GM23338 (cell line): Measurements from ENCODE around the gene UNC93B1. TPM values are rescaled to one million over a fixed set of nuclear protein-coding genes. Genes with fewer than 3 reads are reported as not detected.

ENCODE experiments used
- ATAC-seq: fragments of 200-7000 bp; cut with Tn5 transposase; 3 replicates; pipeline ENCODE4 v1.9.1; 2020
- DNase-seq: peaks from one replicate; pipeline ENCODE4 v3.0.0-alpha.2; 2015; ENCODE audit warnings: low spot score
- H2AFZ ChIP-seq: fragments of 200-600 bp; sonication (generic); 2 replicates; pipeline ENCODE4 v1.8.0; 2016; ENCODE audit warnings: antibody characterized with exemption, mild to moderate bottlenecking, moderate library complexity
- H3F3A ChIP-seq: fragments of 200-600 bp; sonication (generic); replicated peaks from 2 replicates; pipeline ENCODE4 v1.8.0; 2017; ENCODE audit warnings: antibody characterized with exemption, mixed run types, low read depth
- H3K27ac ChIP-seq: fragments of 200-600 bp; sonication (generic); 2 replicates; pipeline ENCODE4 v1.6.1; 2016; ENCODE audit warnings: low read depth
- H3K27me3 ChIP-seq: fragments of 200-600 bp; sonication (generic); 2 replicates; pipeline ENCODE4 v1.8.0; 2016; ENCODE audit warnings: mild to moderate bottlenecking, mixed run types, moderate library complexity; ENCODE audit not compliant: insufficient read depth
- H3K36me3 ChIP-seq: fragments of 200-600 bp; sonication (generic); 2 replicates; pipeline ENCODE4 v1.8.0; 2016; ENCODE audit warnings: mild to moderate bottlenecking; ENCODE audit not compliant: insufficient read depth
- H3K4me1 ChIP-seq: fragments of 200-600 bp; sonication (generic); 2 replicates; pipeline ENCODE4 v1.8.0; 2016; ENCODE audit warnings: mild to moderate bottlenecking, moderate library complexity; ENCODE audit not compliant: insufficient read depth
- H3K4me2 ChIP-seq: fragments of 200-600 bp; sonication (generic); 2 replicates; pipeline ENCODE4 v1.7.1; 2017; ENCODE audit warnings: mixed run types
- H3K4me3 ChIP-seq: fragments of 200-600 bp; sonication (generic); 2 replicates; pipeline ENCODE4 v1.6.1; 2016; ENCODE audit warnings: mixed run types
- H3K79me2 ChIP-seq: fragments of 200-600 bp; sonication (generic); replicated peaks from 2 replicates; pipeline ENCODE4 v1.8.0; 2017; ENCODE audit warnings: mild to moderate bottlenecking; ENCODE audit not compliant: insufficient read depth
- H3K9me2 ChIP-seq: fragments of 200-600 bp; sonication (generic); 2 replicates; pipeline ENCODE4 v1.8.0; 2017; ENCODE audit not compliant: insufficient read depth
- H4K20me1 ChIP-seq: fragments of 200-600 bp; sonication (generic); replicated peaks from 2 replicates; pipeline ENCODE4 v1.8.0; 2017; ENCODE audit warnings: mild to moderate bottlenecking; ENCODE audit not compliant: insufficient read depth
- H3K27ac Mint-ChIP-seq: 2 replicates; pipeline ENCODE4 v1.8.0; 2020; ENCODE audit warnings: inconsistent platforms, mild to moderate bottlenecking, moderate library complexity, mixed read lengths
- H3K27me3 Mint-ChIP-seq: 3 replicates; pipeline ENCODE4 v1.8.0; 2022; ENCODE audit warnings: low read depth, mild to moderate bottlenecking, moderate library complexity, mixed read lengths, inconsistent platforms; ENCODE audit not compliant: insufficient read depth, poor library complexity
- H3K36me3 Mint-ChIP-seq: 3 replicates; pipeline ENCODE4 v1.8.0; 2021; ENCODE audit warnings: low read depth, mild to moderate bottlenecking, inconsistent platforms, moderate library complexity, mixed read lengths
- H3K4me1 Mint-ChIP-seq: 3 replicates; pipeline ENCODE4 v1.8.0; 2020; ENCODE audit warnings: mild to moderate bottlenecking, inconsistent platforms, mixed read lengths
- H3K4me3 Mint-ChIP-seq: 3 replicates; pipeline ENCODE4 v1.8.0; 2021; ENCODE audit warnings: moderate library complexity, mild to moderate bottlenecking, inconsistent platforms, mixed read lengths
- H3K9me3 Mint-ChIP-seq: 3 replicates; pipeline ENCODE4 v1.8.0; 2020; ENCODE audit warnings: moderate library complexity, mild to moderate bottlenecking, inconsistent platforms, mixed read lengths
- CTCF ChIP-seq, 2 experiments: fragments of 200-600 bp in 1 of 2; sonication (generic) in 1 of 2; conservative IDR thresholded peaks; 2 replicates each; pipeline versions ENCODE4 v1.5.1 to v1.6.1; 2016 to 2017; ENCODE audit warnings: antibody characterized with exemption in 2 of 2, low read depth in 2 of 2, mild to moderate bottlenecking in 2 of 2, moderate library complexity in 1 of 2
- EZH2 ChIP-seq: fragments of 200-600 bp; sonication (generic); IDR thresholded peaks from one replicate; pipeline ENCODE4 v1.8.0; 2017; ENCODE audit warnings: antibody characterized with exemption, mild to moderate bottlenecking, low read depth; ENCODE audit not compliant: unreplicated experiment
- EZH2phosphoT487 ChIP-seq: fragments of 200-600 bp; sonication (generic); IDR thresholded peaks from one replicate; pipeline ENCODE4 v1.8.1; 2018; ENCODE audit warnings: antibody characterized with exemption; ENCODE audit not compliant: unreplicated experiment
- JUNB ChIP-seq: IDR thresholded peaks from one replicate; pipeline ENCODE4 v1.6.1; 2016; ENCODE audit warnings: antibody characterized with exemption; ENCODE audit not compliant: unreplicated experiment
- NANOG ChIP-seq: IDR thresholded peaks from 2 replicates; pipeline ENCODE4 v1.6.1; 2016; ENCODE audit warnings: antibody characterized with exemption, borderline replicate concordance
- POLR2AphosphoS5 ChIP-seq: IDR thresholded peaks from 2 replicates; pipeline ENCODE4 v1.6.1; 2016; ENCODE audit warnings: antibody characterized with exemption, low read depth
- STAT1 ChIP-seq: IDR thresholded peaks from one replicate; pipeline ENCODE4 v1.6.1; 2016; ENCODE audit warnings: antibody characterized with exemption; ENCODE audit not compliant: unreplicated experiment
- ZNF114 ChIP-seq: fragments of 250-450 bp; sonication (Bioruptor Pico); IDR thresholded peaks from 2 replicates; pipeline ENCODE4 v1.5.0; 2020; ENCODE audit warnings: mild to moderate bottlenecking, moderate library complexity
- ZNF331 ChIP-seq: fragments of 250-450 bp; sonication (Bioruptor Pico); IDR thresholded peaks from 2 replicates; pipeline ENCODE4 v1.5.0; 2020; ENCODE audit warnings: low read depth, mild to moderate bottlenecking, moderate library complexity
- polyA plus RNA-seq: library from polyadenylated mRNA; unstranded; fragments of >200 nt; fragmentation: Nextera tagmentation; extraction: Ambion mirVana; gene quantifications from 2 replicates; pipeline ENCODE4 v1.2.1, GENCODE V29; 2016
- total RNA-seq: library from RNA; depleted of rRNA; stranded (reverse); fragments of >200 nt; shearing (Covaris generic); gene quantifications from 2 replicates; pipeline ENCODE4 v1.2.3, GENCODE V29; 2014

UNC93B1 gene
- total and polyA plus RNA-seq, 2 experiments from 2014 or later, result 16.2 to 34.4 TPM

GRCh38 chr11:68028802-68029545 lies 25.1 kb upstream of the UNC93B1 start:
- Histone ChIP-seq H3K4me1 (peaks cover 3% of the 10 kb centered on the region; the same call in 1 of the 2 replicates), H3K4me3 (no peak overlapping the region), H4K20me1 (no peaks in the 10 kb centered on the region), H3K27ac (no peak overlapping the region), H3F3A (no peaks in the 10 kb centered on the region), H3K79me2 (peaks cover 13% of the 10 kb centered on the region), H3K27me3 (no peaks in the 10 kb centered on the region), H3K9me2 (no peaks in the 10 kb centered on the region), H3K4me2 (peak overlapping the region; percentile 75; the same call in 1 of the 2 replicates), H3K36me3 (peaks cover 2% of the 10 kb centered on the region; the same call in 1 of the 2 replicates), H2AFZ (no peak overlapping the region)
- H3K27ac Mint-ChIP-seq, result peak overlapping the region; percentile 86
- H3K9me3 Mint-ChIP-seq, result no peaks in the 10 kb centered on the region
- ATAC-seq, result no peak
- peak overlapping the region; percentile 94 for H3K4me3 Mint-ChIP-seq
- no peak for DNase-seq
- TF ChIP-seq CTCF (conservative IDR thresholded peaks at IDR 0.05; ENCODE audit: low read depth in 2 of 2), result 0 out of 4 replicates have a peak, but pooled peaks of 1 of the 2 experiments have one; percentile 9
- no peak for TF ChIP-seq NANOG
- H3K4me1 Mint-ChIP-seq, result peaks cover 16% of the 10 kb centered on the region
- peaks cover 10% of the 10 kb centered on the region for H3K36me3 Mint-ChIP-seq
- H3K27me3 Mint-ChIP-seq, result peaks cover 20% of the 10 kb centered on the region

- H3K4me3 ChIP-seq, result no peak overlapping the region
- H3K27me3 Mint-ChIP-seq, result peaks cover 20% of the 10 kb centered on the region
- H3K4me2 ChIP-seq, result no peak overlapping the region
These were observed 23.8 kb upstream of the UNC93B1 start for GRCh38 chr11:68027667-68028066.

GRCh38 chr11:68026391-68027105 lies 22.7 kb upstream of the UNC93B1 start:
- Histone ChIP-seq H3K4me2 (no peak overlapping the region), H3F3A (no peaks in the 10 kb centered on the region), H2AFZ (no peak overlapping the region), H3K27me3 (no peaks in the 10 kb centered on the region), H3K9me2 (no peaks in the 10 kb centered on the region), H3K79me2 (peaks cover 8% of the 10 kb centered on the region), H3K4me3 (no peak overlapping the region), H3K4me1 (peaks cover 2% of the 10 kb centered on the region; the same call in 1 of the 2 replicates), H3K27ac (no peak overlapping the region), H3K36me3 (no peaks in the 10 kb centered on the region), H4K20me1 (no peaks in the 10 kb centered on the region)
- H3K27ac Mint-ChIP-seq, result no peak overlapping the region
- TF ChIP-seq STAT1 (no peak), EZH2 (no peak), JUNB (no peak), EZH2phosphoT487 (no peak)
- no peak for DNase-seq
- ATAC-seq, result no peak
- no peak overlapping the region for H3K4me3 Mint-ChIP-seq
- H3K9me3 Mint-ChIP-seq, result no peaks in the 10 kb centered on the region
- H3K36me3 Mint-ChIP-seq, result peaks cover 4% of the 10 kb centered on the region; the same call in 1 of the 3 replicates
- H3K4me1 Mint-ChIP-seq, result peaks cover 13% of the 10 kb centered on the region
- H3K27me3 Mint-ChIP-seq, result peaks cover 22% of the 10 kb centered on the region

More at GRCh38 chr11:68027667-68028066, 23.8 kb upstream of the UNC93B1 start:
- no peak overlapping the region for H3K27ac Mint-ChIP-seq
- H3K4me1 Mint-ChIP-seq, result peaks cover 16% of the 10 kb centered on the region
- Histone ChIP-seq H4K20me1 (no peaks in the 10 kb centered on the region), H2AFZ (no peak overlapping the region), H3K4me1 (peaks cover 3% of the 10 kb centered on the region; the same call in 1 of the 2 replicates), H3K27ac (no peak overlapping the region), H3K79me2 (peaks cover 13% of the 10 kb centered on the region), H3K9me2 (no peaks in the 10 kb centered on the region), H3F3A (no peaks in the 10 kb centered on the region), H3K27me3 (no peaks in the 10 kb centered on the region), H3K36me3 (no peaks in the 10 kb centered on the region)
- no peak for ATAC-seq
- H3K9me3 Mint-ChIP-seq, result no peaks in the 10 kb centered on the region
- no peak overlapping the region for H3K4me3 Mint-ChIP-seq
- peaks cover 7% of the 10 kb centered on the region; the same call in 1 of the 3 replicates for H3K36me3 Mint-ChIP-seq
- no peak for TF ChIP-seq ZNF114 (CRISPR knock-in tag)
- no peak for TF ChIP-seq JUNB
- no peak for TF ChIP-seq ZNF331 (CRISPR knock-in tag)
- no peak for TF ChIP-seq STAT1
- TF ChIP-seq POLR2AphosphoS5, result no peak
- no peak for DNase-seq
